Endothelial cell of umbilical vein (primary cell): ENCODE measurements around the gene SHROOM2. TPM values are rescaled to one million over a fixed set of nuclear protein-coding genes. Genes with fewer than 3 reads are reported as not detected.

ENCODE experiments used
- BruUV-seq: library from RNA; stranded (reverse); fragments of 400-500 nt; replicated peaks from 2 replicates; lab custom pipeline; 2021; lab: Mats Ljungman, UMichigan
- CTCF ChIA-PET: fragments of 300-600, 350-600 bp; sonication (Branson Sonifier 250); formaldehyde crosslinking; loops from one replicate; lab custom pipeline; 2021; ENCODE audit warnings: antibody characterized with exemption, inconsistent platforms; lab: Charles Lee
- POLR2A ChIA-PET: fragments of 300-600, 350-600 bp; sonication (Branson Sonifier 250); formaldehyde crosslinking; loops from one replicate; lab custom pipeline; 2021; ENCODE audit warnings: antibody characterized with exemption, inconsistent platforms; lab: Charles Lee
- DNase-seq: peaks from one replicate; pipeline ENCODE4 v3.0.0-alpha.2; 2011; ENCODE audit warnings: low read depth, low spot score
- FAIRE-seq: peaks from 2 replicates; lab custom pipeline; 2011; peaks lifted over from hg19 to GRCh38; lab: Jason Lieb, UNC
- H2AFZ ChIP-seq: 2 replicates; pipeline ENCODE4 v1.6.0; 2012; ENCODE audit warnings: low read depth, low read length, control low read depth, inconsistent platforms
- H3K27ac ChIP-seq: 2 replicates; pipeline ENCODE4 v1.5.1; 2011; ENCODE audit warnings: low read depth, mild to moderate bottlenecking, control low read depth, low read length, moderate library complexity; ENCODE audit not compliant: insufficient read depth
- H3K27me3 ChIP-seq, 2 experiments: 2 replicates each; pipeline versions ENCODE4 v1.6.0 to v1.6.1; 2011; ENCODE audit warnings: low read length in 2 of 2, mixed read lengths in 1 of 2; ENCODE audit not compliant: control insufficient read depth in 2 of 2, insufficient read depth in 2 of 2
- H3K36me3 ChIP-seq, 2 experiments: 2 replicates in 1 of 2; 3 replicates in 1 of 2; pipeline ENCODE4 v1.5.1; 2011; ENCODE audit warnings: low read length in 2 of 2, mild to moderate bottlenecking in 1 of 2, moderate library complexity in 1 of 2; ENCODE audit not compliant: control insufficient read depth in 2 of 2, insufficient read depth in 2 of 2; ENCODE audit errors: extremely low read depth in 1 of 2
- H3K4me1 ChIP-seq: 3 replicates; pipeline ENCODE4 v1.5.1; 2011; ENCODE audit warnings: mild to moderate bottlenecking, low read length; ENCODE audit not compliant: control insufficient read depth, insufficient read depth; ENCODE audit errors: extremely low read depth
- H3K4me2 ChIP-seq: 2 replicates; pipeline ENCODE4 v1.6.1; 2011; ENCODE audit warnings: low read length, control low read depth, mixed read lengths; ENCODE audit not compliant: insufficient read depth
- H3K4me3 ChIP-seq, 3 experiments: fragments of 200-600 bp in 1 of 3; sonication (generic), shearing (Covaris generic) in 1 of 3; replicated peaks in 1 of 3; 2 replicates each; pipeline ENCODE4 v1.5.1; 2011 to 2016; ENCODE audit warnings: control low read depth in 3 of 3, low read length in 3 of 3, mild to moderate bottlenecking in 2 of 3, inconsistent platforms in 1 of 3, low read depth in 1 of 3, moderate library complexity in 1 of 3; ENCODE audit not compliant: insufficient read depth in 1 of 3
- H3K79me2 ChIP-seq: 2 replicates; pipeline ENCODE4 v1.6.0; 2012; ENCODE audit warnings: low read length, inconsistent platforms; ENCODE audit not compliant: control insufficient read depth, insufficient read depth
- H3K9ac ChIP-seq: replicated peaks from 2 replicates; pipeline ENCODE3; 2011; ENCODE audit warnings: low read length, control low read depth; ENCODE audit not compliant: insufficient read depth; ENCODE audit errors: extremely low read depth
- H3K9me1 ChIP-seq: replicated peaks from 3 replicates; pipeline ENCODE4 v1.6.0; 2011; ENCODE audit warnings: mild to moderate bottlenecking, low read length; ENCODE audit not compliant: control insufficient read depth, insufficient read depth; ENCODE audit errors: extremely low read depth
- H3K9me3 ChIP-seq: replicated peaks from 2 replicates; pipeline ENCODE4 v1.5.1; 2012; ENCODE audit warnings: low read length, inconsistent platforms; ENCODE audit not compliant: control insufficient read depth, insufficient read depth
- H4K20me1 ChIP-seq: replicated peaks from 2 replicates; pipeline ENCODE3; 2011; ENCODE audit warnings: mild to moderate bottlenecking, low read length; ENCODE audit not compliant: control insufficient read depth, insufficient read depth; ENCODE audit errors: extremely low read depth
- CTCF ChIP-seq, 2 donors: IDR thresholded peaks; 1 replicate in 1 of 2; 2 replicates in 1 of 2; pipeline ENCODE4 v1.5.1; 2011; ENCODE audit warnings: low read length in 2 of 2, mild to moderate bottlenecking in 2 of 2, moderate library complexity in 2 of 2, control low read depth in 1 of 2, inconsistent platforms in 1 of 2, low read depth in 1 of 2; ENCODE audit not compliant: insufficient read depth in 1 of 2; ENCODE audit errors: extremely low read depth in 1 of 2
- EZH2 ChIP-seq: IDR thresholded peaks from 2 replicates; pipeline ENCODE4 v1.6.1; 2012; ENCODE audit warnings: borderline replicate concordance, low read depth, mild to moderate bottlenecking, moderate library complexity, low read length, inconsistent platforms; ENCODE audit not compliant: severe bottlenecking
- FOS ChIP-seq: IDR thresholded peaks from 2 replicates; pipeline ENCODE4 v1.6.1; 2011; ENCODE audit warnings: mild to moderate bottlenecking, low read length, moderate library complexity, borderline replicate concordance; ENCODE audit not compliant: insufficient read depth
- JUN ChIP-seq: IDR thresholded peaks from 2 replicates; pipeline ENCODE4 v1.6.1; 2011; ENCODE audit warnings: borderline replicate concordance, low read depth; ENCODE audit not compliant: insufficient read length, insufficient read depth
- MAX ChIP-seq: IDR thresholded peaks from 2 replicates; pipeline ENCODE4 v1.6.1; 2011; ENCODE audit not compliant: insufficient read depth, insufficient read length
- MYC ChIP-seq: IDR thresholded peaks from one replicate; pipeline ENCODE4 v1.6.1; 2011; ENCODE audit warnings: mild to moderate bottlenecking, low read depth, low read length
- POLR2A ChIP-seq: IDR thresholded peaks from 2 replicates; pipeline ENCODE4 v1.6.1; 2012; ENCODE audit warnings: low read depth, mild to moderate bottlenecking, control low read depth, low read length
- dilution Hi-C: fragments of 300-500 bp; cut with MboI; formaldehyde crosslinking; loops from one replicate; pipeline ENCODE4 v1.15.0; 2019; ENCODE audit warnings: low sequenced_read_pairs; ENCODE audit not compliant: extremely low pct_ligation_motif_present
- intact Hi-C: fragments of 100-400 bp; cut with micrococcal nuclease; formaldehyde crosslinking; loops from one replicate; pipeline ENCODE4 v1.10.0; 2022
- polyA plus RNA-seq, 4 experiments: library from polyadenylated mRNA; depleted of rRNA in 3 of 4; stranded (reverse) in 3 of 4; unstranded in 1 of 4; fragments of >200 nt; gene quantifications; 2 replicates each; pipeline versions ENCODE4 v1.2.1 to v1.2.3, GENCODE V29; 2011 to 2012; ENCODE audit warnings: missing spikeins in 1 of 4
- total RNA-seq: library from RNA; stranded (reverse); gene quantifications from 2 replicates; pipeline ENCODE4 v1.2.3, GENCODE V29; 2021

Gene SHROOM2
- total and polyA plus RNA-seq, 2 donors (not counting 3 experiments of a cell fraction or from before 2014, with no cell fraction given) = 3.7 to 11.8 TPM

- Histone ChIP-seq H3K9ac (no peak overlapping the region), H3K79me2 (peaks cover 25% of the 10 kb centered on the region), H3K36me3 (no peaks in the 10 kb centered on the region), H3K9me1 (no peaks in the 10 kb centered on the region), H3K27ac (no peak overlapping the region), H2AFZ (no peak overlapping the region), H3K4me1 (peaks cover 9% of the 10 kb centered on the region), H4K20me1 (no peaks in the 10 kb centered on the region), H3K4me2 (no peak overlapping the region), H3K4me3 (no peak overlapping the region), H3K9me3 (no peaks in the 10 kb centered on the region), H3K27me3 (no peaks in the 10 kb centered on the region)
- BruUV-seq = no TSS peak
- DNase-seq = no peak
- dilution Hi-C loops = no loop called here
- CTCF ChIA-PET = interaction anchor here (0.9 to 3.2 kb wide), 2 partner anchors 22 to 93 kb away, joined by 3 to 9 read pairs; no protein-coding TSS in a partner anchor
- no peak for FAIRE-seq
- POLR2A ChIA-PET = no interaction called here
- intact Hi-C loops = loop anchor here (5.0 kb wide), 2 partner anchors 82 to 83 kb away; no protein-coding TSS in a partner anchor
- TF ChIP-seq FOS = no peak
- no peak for TF ChIP-seq JUN
- no peak for TF ChIP-seq POLR2A
- TF ChIP-seq EZH2 = no peak
- no peak for TF ChIP-seq CTCF (IDR thresholded peaks at IDR 0.05; ENCODE audit: extremely low read depth in 1 of 2, insufficient read depth in 1 of 2, low read depth in 1 of 2, low read length in 2 of 2)
- TF ChIP-seq MAX = no peak
- no peak for TF ChIP-seq MYC
These were observed 3.3 kb downstream of the SHROOM2 start for GRCh38 chrX:9789555-9789954.
